BJ (cell line): Measurements from ENCODE around the gene CRTC3. TPM values are rescaled to one million over a fixed set of nuclear protein-coding genes. Genes with fewer than 3 reads are reported as not detected.

Experiments
- CTCF ChIA-PET: fragments of 350-600 bp; formaldehyde crosslinking; extraction: SDS; loops from one replicate; lab custom pipeline; 2021; ENCODE audit warnings: antibody characterized with exemption, inconsistent platforms; lab: Yijun Ruan, JAX
- POLR2A ChIA-PET: fragments of 300-600 bp; sonication (Branson Sonifier 250); formaldehyde crosslinking; extraction: SDS; loops from one replicate; lab custom pipeline; 2021; ENCODE audit warnings: antibody characterized with exemption; lab: Charles Lee
- DNase-seq: peaks from one replicate; pipeline ENCODE4 v3.0.0-alpha.2; 2011; ENCODE audit warnings: low read depth
- H3K27me3 ChIP-seq: 2 replicates; pipeline ENCODE4 v1.6.0; 2011; ENCODE audit warnings: low read length; ENCODE audit not compliant: control insufficient read depth, insufficient read depth
- H3K36me3 ChIP-seq: 2 replicates; pipeline ENCODE4 v1.5.1; 2011; ENCODE audit warnings: low read length; ENCODE audit not compliant: control insufficient read depth, insufficient read depth
- H3K4me3 ChIP-seq: 2 replicates; pipeline ENCODE4 v1.5.1; 2011; ENCODE audit warnings: low read depth, mild to moderate bottlenecking, control low read depth, low read length
- polyA plus RNA-seq: library from polyadenylated mRNA; depleted of rRNA; stranded (reverse); fragments of >200 nt; gene quantifications from 2 replicates; pipeline ENCODE4 v1.2.3, GENCODE V29; 2011
- TF ChIP-seq, protein P1 (sequence below): IDR thresholded peaks from 2 replicates; pipeline ENCODE4 v1.5.1; 2011; ENCODE audit warnings: low read depth, mild to moderate bottlenecking, control low read depth, inconsistent platforms, low read length, moderate library complexity; ENCODE audit not compliant: insufficient read depth

CRTC3 gene
- polyA plus RNA-seq, 1 experiment: 28.5 TPM

DNA sequence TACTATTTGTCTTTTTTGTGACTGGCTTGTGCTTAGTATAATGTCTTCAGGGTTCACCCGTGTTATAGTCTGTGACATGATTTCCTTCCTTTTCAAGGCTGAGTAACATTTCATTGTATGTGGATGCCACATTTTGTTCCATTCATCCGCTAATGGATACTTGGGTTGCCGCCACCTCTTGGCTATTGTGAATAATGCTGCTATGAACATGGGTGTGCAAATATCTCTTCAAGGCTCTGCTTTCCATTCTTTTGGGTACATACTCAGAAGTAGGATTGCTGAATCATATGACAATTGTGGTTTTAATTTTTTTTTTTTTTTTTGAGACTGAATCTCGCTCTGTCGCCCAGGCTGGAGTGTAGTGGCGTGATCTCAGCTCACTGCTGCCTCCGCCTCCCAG, 15.4 kb downstream of the CRTC3 start:
- no peak overlapping the region for H3K4me3 ChIP-seq
- TF ChIP-seq, protein P1, sequence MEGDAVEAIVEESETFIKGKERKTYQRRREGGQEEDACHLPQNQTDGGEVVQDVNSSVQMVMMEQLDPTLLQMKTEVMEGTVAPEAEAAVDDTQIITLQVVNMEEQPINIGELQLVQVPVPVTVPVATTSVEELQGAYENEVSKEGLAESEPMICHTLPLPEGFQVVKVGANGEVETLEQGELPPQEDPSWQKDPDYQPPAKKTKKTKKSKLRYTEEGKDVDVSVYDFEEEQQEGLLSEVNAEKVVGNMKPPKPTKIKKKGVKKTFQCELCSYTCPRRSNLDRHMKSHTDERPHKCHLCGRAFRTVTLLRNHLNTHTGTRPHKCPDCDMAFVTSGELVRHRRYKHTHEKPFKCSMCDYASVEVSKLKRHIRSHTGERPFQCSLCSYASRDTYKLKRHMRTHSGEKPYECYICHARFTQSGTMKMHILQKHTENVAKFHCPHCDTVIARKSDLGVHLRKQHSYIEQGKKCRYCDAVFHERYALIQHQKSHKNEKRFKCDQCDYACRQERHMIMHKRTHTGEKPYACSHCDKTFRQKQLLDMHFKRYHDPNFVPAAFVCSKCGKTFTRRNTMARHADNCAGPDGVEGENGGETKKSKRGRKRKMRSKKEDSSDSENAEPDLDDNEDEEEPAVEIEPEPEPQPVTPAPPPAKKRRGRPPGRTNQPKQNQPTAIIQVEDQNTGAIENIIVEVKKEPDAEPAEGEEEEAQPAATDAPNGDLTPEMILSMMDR: no peak
- ChIA-PET POLR2A (no interaction called here), CTCF (no interaction called here)
- peaks cover 3% of the 10 kb centered on the region; the same call in 1 of the 2 replicates for H3K36me3 ChIP-seq
- DNase-seq: no peak
- no peaks in the 10 kb centered on the region for H3K27me3 ChIP-seq

DNA sequence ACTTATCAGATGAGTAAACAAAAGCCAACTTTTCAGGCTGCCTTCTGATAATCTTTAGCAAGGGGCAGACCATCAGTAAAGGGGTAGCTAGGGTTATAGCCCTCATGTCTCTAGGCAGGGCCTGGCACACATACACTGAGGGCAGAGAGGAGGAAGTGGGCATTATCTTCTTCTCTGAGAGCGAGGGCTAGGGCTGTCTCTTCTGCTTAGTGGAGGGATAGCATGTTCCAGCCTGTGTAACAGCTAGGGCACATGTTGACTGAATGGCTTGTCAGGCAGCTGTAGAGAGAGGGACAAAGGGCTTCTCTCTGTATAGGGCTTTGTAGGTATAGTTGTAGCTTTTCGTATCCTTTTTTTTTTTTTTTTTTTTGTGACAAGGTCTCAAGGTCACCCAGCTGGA, 17.8 kb downstream of the CRTC3 start:
- ChIA-PET POLR2A (no interaction called here), CTCF (no interaction called here)
- no peak for DNase-seq
- H3K27me3 ChIP-seq: no peaks in the 10 kb centered on the region
- no peak overlapping the region for H3K4me3 ChIP-seq
- H3K36me3 ChIP-seq: peaks cover 3% of the 10 kb centered on the region; the same call in 1 of the 2 replicates
- TF ChIP-seq, protein P1: no peak

DNA sequence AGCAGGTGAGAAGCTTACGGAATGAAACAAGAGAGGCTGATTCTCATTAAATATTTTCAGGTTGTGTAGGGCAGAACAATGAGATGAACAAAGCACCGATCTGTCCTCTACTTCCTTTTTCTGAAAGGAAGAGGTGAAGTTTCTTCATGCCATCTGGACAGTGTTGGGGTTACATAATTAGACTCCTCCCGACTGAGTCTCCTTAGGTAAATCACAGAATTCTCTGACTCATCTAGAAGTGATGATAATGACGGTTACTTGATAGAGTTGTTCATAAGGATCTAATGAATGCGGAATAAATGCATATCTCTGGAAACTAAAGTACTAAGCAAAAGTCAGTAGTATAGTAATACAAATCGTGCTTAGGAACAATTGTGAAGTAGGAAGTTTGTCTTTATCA, 21.2 kb downstream of the CRTC3 start:
- Histone ChIP-seq H3K27me3 (no peaks in the 10 kb centered on the region), H3K4me3 (no peak overlapping the region), H3K36me3 (peaks cover 3% of the 10 kb centered on the region; the same call in 1 of the 2 replicates)
- no peak for DNase-seq
- ChIA-PET POLR2A (no interaction called here), CTCF (no interaction called here)
- TF ChIP-seq, protein P1: no peak

DNA sequence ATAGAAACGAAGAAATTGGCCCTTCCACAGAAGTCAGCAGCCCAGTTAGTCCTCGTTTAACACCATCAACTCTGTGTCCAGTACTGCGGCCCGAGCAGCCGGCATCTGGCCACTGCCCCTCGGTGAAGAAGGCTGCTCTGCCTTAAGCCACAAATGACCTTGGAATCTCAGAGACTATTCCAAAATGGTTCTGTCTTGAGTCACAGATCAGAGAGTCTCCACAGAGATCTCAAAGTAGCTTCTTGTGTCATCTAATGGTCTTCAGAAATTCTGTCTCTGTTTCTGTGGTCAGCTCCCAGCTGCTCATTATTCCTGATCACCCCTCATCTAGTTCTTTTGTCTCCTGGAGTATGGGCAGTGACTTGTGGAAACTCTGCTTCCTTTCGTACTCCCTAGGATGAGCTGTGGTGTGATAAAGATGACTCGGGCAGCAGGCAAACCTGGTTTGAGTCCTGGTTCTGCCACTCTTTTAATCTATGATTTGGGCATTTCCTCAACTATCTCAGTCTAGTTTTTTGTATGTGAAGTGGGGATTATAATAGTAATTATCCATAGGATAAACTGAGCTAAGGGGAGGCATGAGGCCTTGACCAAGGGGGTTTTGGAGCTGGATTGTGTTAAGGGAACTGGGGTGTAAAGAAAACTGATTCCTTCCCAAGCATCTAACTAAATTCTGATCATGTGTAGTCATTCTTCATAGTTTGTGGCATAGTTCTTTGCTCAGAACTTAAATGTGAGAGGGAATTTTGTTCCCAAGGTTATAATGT, 22.6 kb downstream of the CRTC3 start:
- peak; percentile 90 for DNase-seq
- Histone ChIP-seq H3K27me3 (no peaks in the 10 kb centered on the region), H3K4me3 (no peak overlapping the region), H3K36me3 (peaks cover 2% of the 10 kb centered on the region; the same call in 1 of the 2 replicates)
- POLR2A ChIA-PET: interaction anchor here (0.7 kb wide), 1 partner anchor 21 kb away, joined by 3 read pairs; no protein-coding TSS in a partner anchor
- TF ChIP-seq, protein P1: no peak
- CTCF ChIA-PET: no interaction called here

DNA sequence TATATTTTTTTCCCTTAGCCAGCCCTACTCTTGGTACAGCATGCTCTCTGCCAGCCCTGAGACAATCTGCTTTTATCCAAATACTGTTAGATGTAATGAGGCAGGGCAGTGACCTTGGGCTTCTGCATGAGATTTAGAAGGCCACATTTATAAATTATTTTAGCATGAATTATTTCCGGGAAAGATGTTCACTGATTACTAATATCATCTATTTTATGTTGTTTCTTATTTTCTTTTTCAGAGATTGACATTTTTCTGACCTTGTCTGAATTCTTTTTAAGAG, 23.1 kb downstream of the CRTC3 start:
- Histone ChIP-seq H3K4me3 (no peak overlapping the region), H3K36me3 (no peaks in the 10 kb centered on the region), H3K27me3 (no peaks in the 10 kb centered on the region)
- ChIA-PET CTCF (no interaction called here), POLR2A (interaction anchor here (0.7 kb wide), 1 partner anchor 22 kb away, joined by 3 read pairs; no protein-coding TSS in a partner anchor)
- TF ChIP-seq, protein P1: no peak
- no peak for DNase-seq
